ENCODE measurements around the gene ALK.

ALK gene

GRCh38 chr2:29782087-29782486 lies 139.3 kb downstream of the ALK start:
- TF ChIP-seq CTCF (conservative IDR thresholded peaks at IDR 0.05; ENCODE audit: low read depth, low read length), result no peak
- Histone ChIP-seq H3K27me3 (ENCODE audit: insufficient read depth, low read depth) (no peaks in the 10 kb centered on the region), H3K9ac (no peak overlapping the region), H3K36me3 (ENCODE audit: insufficient read depth) (no peaks in the 10 kb centered on the region), H3K4me3 (IDR thresholded peaks at IDR 0.05; ENCODE audit: insufficient read depth, low read depth, low read length) (no peak overlapping the region), H3K4me2 (no peak overlapping the region), H3K79me2 (ENCODE audit: insufficient read depth, low read depth) (no peaks in the 10 kb centered on the region), H2AFZ (ENCODE audit: low read depth) (no peak overlapping the region), H3K27ac (no peak overlapping the region), H4K20me1 (ENCODE audit: insufficient read depth) (no peaks in the 10 kb centered on the region), H3K4me1 (ENCODE audit: low read depth, poor library complexity, severe bottlenecking) (no peaks in the 10 kb centered on the region)

GRCh38 chr2:29780906-29781305 lies 140.5 kb downstream of the ALK start:
- Histone ChIP-seq H2AFZ (ENCODE audit: low read depth) (no peak overlapping the region), H3K9ac (no peak overlapping the region), H3K36me3 (ENCODE audit: insufficient read depth) (no peaks in the 10 kb centered on the region), H3K4me2 (no peak overlapping the region), H3K27me3 (ENCODE audit: insufficient read depth, low read depth) (no peaks in the 10 kb centered on the region), H3K4me3 (IDR thresholded peaks at IDR 0.05; ENCODE audit: insufficient read depth, low read depth, low read length) (no peak overlapping the region), H4K20me1 (ENCODE audit: insufficient read depth) (no peaks in the 10 kb centered on the region), H3K27ac (no peak overlapping the region), H3K4me1 (ENCODE audit: low read depth, poor library complexity, severe bottlenecking) (no peaks in the 10 kb centered on the region), H3K79me2 (ENCODE audit: insufficient read depth, low read depth) (no peaks in the 10 kb centered on the region)
- no peak for TF ChIP-seq CTCF (conservative IDR thresholded peaks at IDR 0.05; ENCODE audit: low read depth, low read length)

GRCh38 chr2:29777161-29777560 lies 144.2 kb downstream of the ALK start:
- TF ChIP-seq CTCF (conservative IDR thresholded peaks at IDR 0.05; ENCODE audit: low read depth, low read length), result no peak
- no peak overlapping the region for H3K27ac ChIP-seq
- H2AFZ ChIP-seq (ENCODE audit: low read depth), result no peak overlapping the region
- H4K20me1 ChIP-seq (ENCODE audit: insufficient read depth), result no peaks in the 10 kb centered on the region
- H3K79me2 ChIP-seq (ENCODE audit: insufficient read depth, low read depth), result no peaks in the 10 kb centered on the region
- no peaks in the 10 kb centered on the region for H3K36me3 ChIP-seq (ENCODE audit: insufficient read depth)
- no peak overlapping the region for H3K4me2 ChIP-seq
- no peaks in the 10 kb centered on the region for H3K27me3 ChIP-seq (ENCODE audit: insufficient read depth, low read depth)
- no peak overlapping the region for H3K9ac ChIP-seq
- no peaks in the 10 kb centered on the region for H3K4me1 ChIP-seq (ENCODE audit: low read depth, poor library complexity, severe bottlenecking)
- H3K4me3 ChIP-seq (IDR thresholded peaks at IDR 0.05; ENCODE audit: insufficient read depth, low read depth, low read length), result no peak overlapping the region

- Histone ChIP-seq H3K36me3 (ENCODE audit: insufficient read depth) (no peaks in the 10 kb centered on the region), H2AFZ (ENCODE audit: low read depth) (no peak overlapping the region), H3K27ac (no peak overlapping the region), H3K9ac (no peak overlapping the region), H3K4me3 (IDR thresholded peaks at IDR 0.05; ENCODE audit: insufficient read depth, low read depth, low read length) (no peak overlapping the region), H3K4me2 (no peak overlapping the region), H3K27me3 (ENCODE audit: insufficient read depth, low read depth) (no peaks in the 10 kb centered on the region), H3K79me2 (ENCODE audit: insufficient read depth, low read depth) (no peaks in the 10 kb centered on the region), H4K20me1 (ENCODE audit: insufficient read depth) (no peaks in the 10 kb centered on the region), H3K4me1 (ENCODE audit: low read depth, poor library complexity, severe bottlenecking) (no peaks in the 10 kb centered on the region)
- TF ChIP-seq CTCF (conservative IDR thresholded peaks at IDR 0.05; ENCODE audit: low read depth, low read length), result no peak
These were observed 145.0 kb downstream of the ALK start for GRCh38 chr2:29776406-29776805.

GRCh38 chr2:29775937-29776336 lies 145.4 kb downstream of the ALK start:
- no peaks in the 10 kb centered on the region for H4K20me1 ChIP-seq (ENCODE audit: insufficient read depth)
- no peak overlapping the region for H2AFZ ChIP-seq (ENCODE audit: low read depth)
- no peak overlapping the region for H3K27ac ChIP-seq
- H3K9ac ChIP-seq, result no peak overlapping the region
- no peak overlapping the region for H3K4me2 ChIP-seq
- no peak for TF ChIP-seq CTCF (conservative IDR thresholded peaks at IDR 0.05; ENCODE audit: low read depth, low read length)
- no peaks in the 10 kb centered on the region for H3K79me2 ChIP-seq (ENCODE audit: insufficient read depth, low read depth)
- no peaks in the 10 kb centered on the region for H3K4me1 ChIP-seq (ENCODE audit: low read depth, poor library complexity, severe bottlenecking)
- H3K4me3 ChIP-seq (IDR thresholded peaks at IDR 0.05; ENCODE audit: insufficient read depth, low read depth, low read length), result no peak overlapping the region
- H3K27me3 ChIP-seq (ENCODE audit: insufficient read depth, low read depth), result no peaks in the 10 kb centered on the region
- no peaks in the 10 kb centered on the region for H3K36me3 ChIP-seq (ENCODE audit: insufficient read depth)
